SIG-M5 treated with dmso at 0.1 percent for 504 hours (cell line): ENCODE measurements around the gene ZNF615.
"Not testable (repeated sequence)": the region's sequence is repeated elsewhere in the genome, so short reads cannot be mapped to it uniquely, and the experiment has no call there.

Experiments
- DNase-seq: peaks from one replicate; lab custom pipeline; 2025; ENCODE audit not compliant: unreplicated experiment; lab: John Stamatoyannopoulos, UW

ZNF615 gene

GRCh38 chr19:52007806-52008557 is at the start of gene ZNF615:
TSS of gene ZNF615 (minus strand) at chr19:52008211. CDS start at chr19:52003711, 4,500 bp downstream.
- DNase-seq = peak; percentile 74

- not testable (repeated sequence) for DNase-seq
Observed at GRCh38 chr19:52056480-52056879, 48.5 kb upstream of the ZNF615 start.

GRCh38 chr19:52051736-52052135 is 43.7 kb upstream of the ZNF615 start:
- DNase-seq = not testable (repeated sequence)

GRCh38 chr19:52048555-52049501 is 40.8 kb upstream of the ZNF615 start, which contains the start of gene ZNF432:
TSS of gene ZNF432 (minus strand) at chr19:52048838. CDS start at chr19:52046868, 1,970 bp downstream.
- DNase-seq = peak; percentile 58

GRCh38 chr19:52039169-52039568 is 31.2 kb upstream of the ZNF615 start:
- DNase-seq = no peak

GRCh38 chr19:52034051-52034728 is 26.2 kb upstream of the ZNF615 start:
- no peak for DNase-seq

GRCh38 chr19:52028780-52029123 is 20.7 kb upstream of the ZNF615 start:
- no peak for DNase-seq

- DNase-seq = peak; percentile 75
Observed at GRCh38 chr19:52028027-52028779, 20.2 kb upstream of the ZNF615 start, which contains the start of gene ZNF614. TSS of gene ZNF614 (minus strand) at chr19:52028379. CDS start at chr19:52025745, 2,634 bp downstream.

GRCh38 chr19:52026255-52026990 is 18.4 kb upstream of the ZNF615 start:
- DNase-seq = not testable (repeated sequence)

GRCh38 chr19:52024478-52024877 is 16.5 kb upstream of the ZNF615 start:
- not testable (repeated sequence) for DNase-seq

- no peak for DNase-seq
Observed at GRCh38 chr19:52022193-52022592, 14.2 kb upstream of the ZNF615 start.

- DNase-seq = no peak
Observed at GRCh38 chr19:52020506-52020905, 12.5 kb upstream of the ZNF615 start.

- DNase-seq = no peak
Observed at GRCh38 chr19:52010674-52011073, 2.7 kb upstream of the ZNF615 start.

- no peak for DNase-seq
Observed at GRCh38 chr19:52007451-52007805, 583 bp downstream of the ZNF615 start.

GRCh38 chr19:51994048-51994644 is 13.9 kb downstream of the ZNF615 start:
- no peak for DNase-seq

GRCh38 chr19:51993422-51993821 is 14.6 kb downstream of the ZNF615 start:
- DNase-seq = no peak

- peak; percentile 87 for DNase-seq
Observed at GRCh38 chr19:51986309-51987291, 21.4 kb downstream of the ZNF615 start, which contains the start of gene ZNF350. TSS of gene ZNF350 (minus strand) at chr19:51986840. CDS start at chr19:51974360, 12,480 bp downstream.

- DNase-seq = no peak
Observed at GRCh38 chr19:51983361-51983760, 24.6 kb downstream of the ZNF615 start.
